Myocyte (in vitro differentiated cells): ENCODE measurements around the gene DNAJC13. TPM values are rescaled to one million over a fixed set of nuclear protein-coding genes. Genes with fewer than 3 reads are reported as not detected.

ENCODE experiments used
- total RNA-seq: library from RNA; depleted of rRNA; stranded (reverse); fragments of >200 nt; gene quantifications from 2 replicates; pipeline ENCODE4 v1.2.3, GENCODE V29; 2014

Gene DNAJC13
- total RNA-seq, 1 donor from 2014 or later = 46.4 TPM

Other genes with a start within 250 kb of the DNAJC13 start
- 0.32 and 0.57 TPM in 2 replicates for gene ACP3, start 100.1 kb upstream of the DNAJC13 start, total RNA-seq
- gene ACKR4, start 179.8 kb downstream of the DNAJC13 start, total RNA-seq = not detected in 2 replicates
- gene ACAD11, start 242.3 kb downstream of the DNAJC13 start, total RNA-seq = 13.6 and 22.8 TPM in 2 replicates
- gene UBA5, start 242.8 kb downstream of the DNAJC13 start, total RNA-seq = 29.7 and 42.9 TPM in 2 replicates